Left ventricle myocardium inferior (tissue), 1 donor: ENCODE results near the gene ITGA6. TPM values are rescaled to one million over a fixed set of nuclear protein-coding genes. Genes with fewer than 3 reads are reported as not detected.

Source experiments
- DNase-seq: peaks from one replicate; pipeline ENCODE4 v3.0.0-alpha.2; 2020
- H3K27ac ChIP-seq: fragments of 200-600 bp; replicated peaks from 2 replicates; pipeline ENCODE4 v1.8.0; 2021
- H3K27me3 ChIP-seq: fragments of 200-600 bp; 2 replicates; pipeline ENCODE4 v1.8.0; 2021; ENCODE audit warnings: low read depth
- H3K36me3 ChIP-seq: fragments of 200-600 bp; 2 replicates; pipeline ENCODE4 v1.8.0; 2021
- H3K4me1 ChIP-seq: fragments of 200-600 bp; 2 replicates; pipeline ENCODE4 v1.8.0; 2021
- H3K4me3 ChIP-seq: fragments of 200-600 bp; 2 replicates; pipeline ENCODE4 v1.8.0; 2021; ENCODE audit warnings: mild to moderate bottlenecking, moderate library complexity
- H3K9me3 ChIP-seq: fragments of 200-600 bp; replicated peaks from 2 replicates; pipeline ENCODE4 v1.8.0; 2021
- CTCF ChIP-seq: fragments of 200-600 bp; IDR thresholded peaks from 2 replicates; pipeline ENCODE4 v1.8.0; 2021; ENCODE audit warnings: antibody characterized with exemption, mild to moderate bottlenecking, borderline replicate concordance
- intact Hi-C: fragments of 100-400 bp; cut with micrococcal nuclease; formaldehyde crosslinking; loops from one replicate; pipeline ENCODE4 v1.11.0; 2022
- total RNA-seq: library from RNA; stranded (reverse); fragmentation: NEBNext Ultra II Directional; extraction: Animal tissue kit (Norgen Biotek cat#: 25700); gene quantifications from one replicate; pipeline ENCODE4 v1.2.1, GENCODE V29; 2021
- donor health status: DM: no; HTN: yes; CAD: no; lungs with severe emphysema.

Gene ITGA6
- total RNA-seq, 1 donor from 2014 or later = 42.0 TPM

- intact Hi-C loops = no loop called here
Measured at GRCh38 chr2:172484706-172485105, 57.3 kb downstream of the ITGA6 start.

GRCh38 chr2:172488556-172488955 is 61.2 kb downstream of the ITGA6 start:
- intact Hi-C loops = no loop called here

More at GRCh38 chr2:172484706-172485105, 57.3 kb downstream of the ITGA6 start:
- Histone ChIP-seq H3K27me3 (no peaks in the 10 kb centered on the region), H3K9me3 (no peaks in the 10 kb centered on the region), H3K4me1 (peaks cover 23% of the 10 kb centered on the region), H3K27ac (no peak overlapping the region), H3K36me3 (peaks cover 57% of the 10 kb centered on the region), H3K4me3 (no peak overlapping the region)
- TF ChIP-seq CTCF = no peak
- no peak for DNase-seq

GRCh38 chr2:172489681-172490080 is 62.3 kb downstream of the ITGA6 start:
- Histone ChIP-seq H3K4me1 (no peaks in the 10 kb centered on the region), H3K27me3 (no peaks in the 10 kb centered on the region), H3K36me3 (peaks cover 89% of the 10 kb centered on the region), H3K27ac (no peak overlapping the region), H3K4me3 (no peak overlapping the region), H3K9me3 (no peaks in the 10 kb centered on the region)
- DNase-seq = no peak
- no peak for TF ChIP-seq CTCF
- intact Hi-C loops = no loop called here

More at GRCh38 chr2:172488556-172488955, 61.2 kb downstream of the ITGA6 start:
- no peaks in the 10 kb centered on the region for H3K27me3 ChIP-seq
- no peaks in the 10 kb centered on the region for H3K4me1 ChIP-seq
- TF ChIP-seq CTCF = no peak
- DNase-seq = no peak
- H3K27ac ChIP-seq = no peak overlapping the region
- no peak overlapping the region for H3K4me3 ChIP-seq
- no peaks in the 10 kb centered on the region for H3K9me3 ChIP-seq
- peaks cover 83% of the 10 kb centered on the region for H3K36me3 ChIP-seq

DNA sequence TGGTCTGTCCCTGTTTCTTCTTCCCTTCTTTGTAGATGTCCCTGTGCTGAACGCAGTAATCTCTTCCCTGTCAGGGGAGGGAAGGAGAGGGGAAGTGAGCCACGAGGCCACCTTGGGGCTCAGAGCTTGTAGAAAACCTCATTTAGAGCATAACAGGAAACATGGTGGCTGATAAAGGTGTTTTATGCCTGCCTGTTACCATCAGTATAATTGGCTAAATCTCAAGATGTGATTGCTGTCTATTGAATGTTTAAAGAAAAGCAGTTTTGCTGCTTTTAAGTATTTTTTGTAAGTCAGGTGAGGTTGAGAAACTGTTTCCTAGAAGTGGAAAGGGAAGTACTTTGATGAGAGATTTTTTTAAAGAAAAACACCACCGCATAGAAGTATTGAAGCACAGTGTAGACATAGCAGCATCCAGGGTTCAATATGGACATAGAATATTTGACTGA is 68.8 kb downstream of the ITGA6 start:
- no peaks in the 10 kb centered on the region for H3K9me3 ChIP-seq
- H3K4me1 ChIP-seq = no peaks in the 10 kb centered on the region
- no peak overlapping the region for H3K27ac ChIP-seq
- no peak for DNase-seq
- no peak for TF ChIP-seq CTCF
- H3K4me3 ChIP-seq = no peak overlapping the region
- H3K27me3 ChIP-seq = no peaks in the 10 kb centered on the region
- intact Hi-C loops = no loop called here
- peaks cover 57% of the 10 kb centered on the region for H3K36me3 ChIP-seq

DNA sequence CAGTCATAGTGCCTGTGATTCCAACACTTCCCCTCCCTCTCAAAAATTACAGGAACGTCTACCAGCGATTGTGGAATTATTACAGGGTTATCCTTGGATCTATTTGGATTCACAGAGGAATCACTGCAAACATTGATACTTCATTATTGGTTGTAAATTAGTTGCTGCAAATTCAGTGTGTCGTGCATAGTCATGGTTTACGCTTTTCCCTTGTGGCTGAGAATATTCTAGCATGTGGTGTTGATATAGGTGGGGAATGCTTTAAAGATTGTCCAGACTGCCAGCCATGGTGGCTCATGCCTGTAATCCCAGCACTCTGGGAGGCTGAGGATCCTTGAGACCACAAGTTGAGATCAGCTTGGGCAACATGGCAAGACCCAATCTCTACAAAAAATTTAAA is 79.8 kb downstream of the ITGA6 start:
- Histone ChIP-seq H3K27ac (no peak overlapping the region), H3K36me3 (peaks cover 39% of the 10 kb centered on the region), H3K4me3 (no peak overlapping the region), H3K27me3 (no peaks in the 10 kb centered on the region), H3K4me1 (no peaks in the 10 kb centered on the region), H3K9me3 (peaks cover 15% of the 10 kb centered on the region)
- no peak for TF ChIP-seq CTCF
- DNase-seq = no peak
- intact Hi-C loops = no loop called here
